CD8-positive, alpha-beta memory T cell (primary cell): Measurements from ENCODE around the gene NIT1. TPM values are rescaled to one million over a fixed set of nuclear protein-coding genes. Genes with fewer than 3 reads are reported as not detected.

Experiments used
- CTCF ChIA-PET: fragments of 350-600 bp; sonication (Branson Sonifier 250); formaldehyde crosslinking; loops from one replicate; lab custom pipeline; 2021; ENCODE audit warnings: antibody characterized with exemption; lab: Charles Lee
- POLR2A ChIA-PET: fragments of 350-600 bp; sonication (Branson Sonifier 250); formaldehyde crosslinking; loops from one replicate; lab custom pipeline; 2021; ENCODE audit warnings: antibody characterized with exemption; lab: Charles Lee
- DNase-seq, 5 donors: peaks; one replicate each; pipeline versions ENCODE4 v3.0.0 to v3.0.0-alpha.2; 2020 to 2022; ENCODE audit warnings: mixed read lengths in 1 of 5
- H3K27ac ChIP-seq: one replicate; pipeline ENCODE4 v1.7.0; 2013; ENCODE audit warnings: low read depth, mild to moderate bottlenecking, low read length, moderate library complexity
- H3K27me3 ChIP-seq: 2 replicates; pipeline ENCODE4 v1.7.0; 2013; ENCODE audit warnings: low read length, mild to moderate bottlenecking; ENCODE audit not compliant: insufficient read depth, poor library complexity, severe bottlenecking
- H3K36me3 ChIP-seq: 2 replicates; pipeline ENCODE4 v1.7.0; 2013; ENCODE audit warnings: mild to moderate bottlenecking, low read length, moderate library complexity; ENCODE audit not compliant: insufficient read depth
- H3K4me1 ChIP-seq: 2 replicates; pipeline ENCODE4 v1.7.0; 2013; ENCODE audit warnings: mild to moderate bottlenecking, low read length, moderate library complexity; ENCODE audit not compliant: insufficient read depth
- H3K4me3 ChIP-seq: 2 replicates; pipeline ENCODE4 v1.7.0; 2013; ENCODE audit warnings: mild to moderate bottlenecking, low read length
- H3K9me3 ChIP-seq: 2 replicates; pipeline ENCODE4 v1.7.0; 2013; ENCODE audit warnings: mild to moderate bottlenecking, low read length
- H3K27ac Mint-ChIP-seq, 8 donors: one replicate each; pipeline ENCODE4 v1.8.0; 2020 to 2021; ENCODE audit warnings: mixed read lengths in 8 of 8, mild to moderate bottlenecking in 6 of 8, inconsistent platforms in 3 of 8, moderate library complexity in 3 of 8
- H3K27me3 Mint-ChIP-seq, 2 donors: one replicate each; pipeline ENCODE4 v1.8.0; 2020 to 2021; ENCODE audit warnings: mixed read lengths in 2 of 2, mild to moderate bottlenecking in 1 of 2, moderate library complexity in 1 of 2
- H3K36me3 Mint-ChIP-seq, 3 donors: one replicate each; pipeline ENCODE4 v1.8.0; 2020 to 2021; ENCODE audit warnings: mixed read lengths in 3 of 3, inconsistent platforms in 1 of 3, mild to moderate bottlenecking in 1 of 3
- H3K4me1 Mint-ChIP-seq, 3 donors: one replicate each; pipeline ENCODE4 v1.8.0; 2020 to 2021; ENCODE audit warnings: mixed read lengths in 3 of 3, inconsistent platforms in 1 of 3, mild to moderate bottlenecking in 1 of 3
- H3K4me3 Mint-ChIP-seq, 7 donors: one replicate each; pipeline ENCODE4 v1.8.0; 2020 to 2021; ENCODE audit warnings: mixed read lengths in 7 of 7, mild to moderate bottlenecking in 6 of 7, moderate library complexity in 4 of 7, inconsistent platforms in 2 of 7
- H3K9me3 Mint-ChIP-seq, 5 donors: one replicate each; pipeline ENCODE4 v1.8.0; 2020 to 2022; ENCODE audit warnings: mixed read lengths in 5 of 5, mild to moderate bottlenecking in 3 of 5, moderate library complexity in 2 of 5, inconsistent platforms in 1 of 5
- polyA plus RNA-seq: library from polyadenylated mRNA; unstranded; fragments of 300-500 nt; fragmentation: Illumina TruSeq; gene quantifications from one replicate; pipeline ENCODE4 v1.2.3, GENCODE V29; 2021
- total RNA-seq, 2 experiments: library from RNA; stranded (reverse); gene quantifications; one replicate each; pipeline ENCODE4 v1.2.3, GENCODE V29; 2021

NIT1 gene
- total and polyA plus RNA-seq, 3 experiments from 2014 or later = 16.7 to 36.3 (median 33.9) TPM

- H3K27ac ChIP-seq = no peak overlapping the region
- H3K4me3 Mint-ChIP-seq = no peak overlapping the region
- no peaks in the 10 kb centered on the region for H3K36me3 ChIP-seq
- peaks cover 25 to 32% (median 31%) of the 10 kb centered on the region in 3 donors for H3K4me1 Mint-ChIP-seq
- peaks cover 0 to 2% of the 10 kb centered on the region in 2 donors for H3K27me3 Mint-ChIP-seq
- H3K27me3 ChIP-seq = no peaks in the 10 kb centered on the region
- no peak overlapping the region for H3K4me3 ChIP-seq
- peak overlapping the region in 4 of 8 donors; percentile 4 to 74 (median 28) for H3K27ac Mint-ChIP-seq
- ChIA-PET CTCF (interaction anchor here (0.6 to 10.9 kb wide), 5 partner anchors 23 to 83 kb away, joined by 3 to 128 read pairs (median 61); partner anchors contain the start of genes KLHDC9, TSTD1 and USF1), POLR2A (no interaction called here)
- H3K9me3 ChIP-seq = no peaks in the 10 kb centered on the region
- no peak for DNase-seq
- no peaks in the 10 kb centered on the region for H3K9me3 Mint-ChIP-seq
- peaks cover 0 to 18% (median 0%) of the 10 kb centered on the region in 3 donors for H3K36me3 Mint-ChIP-seq
- H3K4me1 ChIP-seq = peaks cover 25% of the 10 kb centered on the region
These were observed 45.0 kb upstream of the NIT1 start for GRCh38 chr1:161072751-161073449.

- H3K4me3 ChIP-seq = no peak overlapping the region
- no peaks in the 10 kb centered on the region for H3K9me3 ChIP-seq
- Mint-ChIP-seq H3K9me3 (no peaks in the 10 kb centered on the region), H3K27me3 (peaks cover 0 to 3% of the 10 kb centered on the region in 2 donors), H3K36me3 (peaks cover 0 to 11% (median 0%) of the 10 kb centered on the region in 3 donors), H3K27ac (peak overlapping the region in 4 of 8 donors; percentile 4 to 96 (median 40)), H3K4me1 (peaks cover 20 to 27% (median 26%) of the 10 kb centered on the region in 3 donors), H3K4me3 (no peak overlapping the region)
- H3K36me3 ChIP-seq = no peaks in the 10 kb centered on the region
- no peak for DNase-seq
- peaks cover 24% of the 10 kb centered on the region for H3K4me1 ChIP-seq
- ChIA-PET POLR2A (no interaction called here), CTCF (interaction anchor here (0.6 to 10.9 kb wide), 3 partner anchors 23 to 83 kb away, joined by 3 to 128 read pairs (median 61); partner anchors contain the start of genes KLHDC9 and USF1)
- no peaks in the 10 kb centered on the region for H3K27me3 ChIP-seq
- no peak overlapping the region for H3K27ac ChIP-seq
These were observed 44.3 kb upstream of the NIT1 start for GRCh38 chr1:161073474-161074121.

GRCh38 chr1:161074676-161075368 lies 43.1 kb upstream of the NIT1 start:
- no peak overlapping the region for H3K4me3 ChIP-seq
- Mint-ChIP-seq H3K4me1 (peaks cover 19 to 25% (median 24%) of the 10 kb centered on the region in 3 donors), H3K9me3 (no peaks in the 10 kb centered on the region), H3K36me3 (no peaks in the 10 kb centered on the region), H3K27ac (peak overlapping the region in 1 of 8 donors; percentile 75), H3K27me3 (peaks cover 0 to 2% of the 10 kb centered on the region in 2 donors), H3K4me3 (peak overlapping the region in 1 of 7 donors; percentile 30)
- no peak overlapping the region for H3K27ac ChIP-seq
- ChIA-PET CTCF (interaction anchor here (10.9 kb wide), 1 partner anchor 21 kb away, joined by 128 read pairs; the partner anchor contains the start of gene KLHDC9), POLR2A (no interaction called here)
- H3K27me3 ChIP-seq = no peaks in the 10 kb centered on the region
- DNase-seq = no peak
- H3K4me1 ChIP-seq = peaks cover 24% of the 10 kb centered on the region
- H3K36me3 ChIP-seq = no peaks in the 10 kb centered on the region
- H3K9me3 ChIP-seq = no peaks in the 10 kb centered on the region

- Histone ChIP-seq H3K9me3 (no peaks in the 10 kb centered on the region), H3K27me3 (no peaks in the 10 kb centered on the region), H3K36me3 (no peaks in the 10 kb centered on the region), H3K4me3 (no peak overlapping the region), H3K27ac (no peak overlapping the region), H3K4me1 (peaks cover 8% of the 10 kb centered on the region)
- H3K27ac Mint-ChIP-seq = no peak overlapping the region
- H3K27me3 Mint-ChIP-seq = peaks cover 0 to 3% of the 10 kb centered on the region in 2 donors
- no peak for DNase-seq
- H3K9me3 Mint-ChIP-seq = no peaks in the 10 kb centered on the region
- ChIA-PET POLR2A (no interaction called here), CTCF (interaction anchor here (2.1 kb wide), 1 partner anchor 21 kb away, joined by 7 read pairs; the partner anchor contains the start of gene KLHDC9)
- H3K4me1 Mint-ChIP-seq = peaks cover 8 to 10% (median 9%) of the 10 kb centered on the region in 3 donors
- H3K4me3 Mint-ChIP-seq = no peak overlapping the region
- no peaks in the 10 kb centered on the region for H3K36me3 Mint-ChIP-seq
These were observed 41.5 kb upstream of the NIT1 start for GRCh38 chr1:161076410-161076809.

- Mint-ChIP-seq H3K27ac (no peak overlapping the region), H3K9me3 (no peaks in the 10 kb centered on the region), H3K4me1 (peaks cover under 1 to 2% (median 2%) of the 10 kb centered on the region in 3 donors), H3K4me3 (no peak overlapping the region), H3K36me3 (no peaks in the 10 kb centered on the region), H3K27me3 (peaks cover 0 to 3% of the 10 kb centered on the region in 2 donors)
- no peak overlapping the region for H3K27ac ChIP-seq
- H3K9me3 ChIP-seq = no peaks in the 10 kb centered on the region
- H3K36me3 ChIP-seq = no peaks in the 10 kb centered on the region
- ChIA-PET CTCF (interaction anchor here (2.1 kb wide), 1 partner anchor 20 kb away, joined by 7 read pairs; the partner anchor contains the start of gene KLHDC9), POLR2A (no interaction called here)
- DNase-seq = no peak
- H3K4me1 ChIP-seq = peaks cover under 1% of the 10 kb centered on the region
- no peaks in the 10 kb centered on the region for H3K27me3 ChIP-seq
- no peak overlapping the region for H3K4me3 ChIP-seq
These were observed 40.5 kb upstream of the NIT1 start for GRCh38 chr1:161077426-161077825.

- H3K9me3 Mint-ChIP-seq = no peaks in the 10 kb centered on the region
- no peak for DNase-seq
- ChIA-PET CTCF (interaction anchor here (1.8 kb wide), 1 partner anchor 18 kb away, joined by 7 read pairs; the partner anchor contains the start of gene KLHDC9), POLR2A (no interaction called here)
- no peak overlapping the region for H3K4me3 Mint-ChIP-seq
- H3K4me1 Mint-ChIP-seq = no peaks in the 10 kb centered on the region
- Histone ChIP-seq H3K36me3 (no peaks in the 10 kb centered on the region), H3K4me3 (no peak overlapping the region), H3K27ac (no peak overlapping the region), H3K4me1 (no peaks in the 10 kb centered on the region), H3K9me3 (no peaks in the 10 kb centered on the region), H3K27me3 (no peaks in the 10 kb centered on the region)
- peaks cover 0 to 3% of the 10 kb centered on the region in 2 donors for H3K27me3 Mint-ChIP-seq
- H3K36me3 Mint-ChIP-seq = no peaks in the 10 kb centered on the region
- H3K27ac Mint-ChIP-seq = peak overlapping the region in 1 of 8 donors; percentile 38
These were observed 38.3 kb upstream of the NIT1 start for GRCh38 chr1:161079436-161080110.
